NCI-H748 (cell line): ENCODE data around the gene SIT1.
"Not testable (repeated sequence)": the region's sequence is repeated elsewhere in the genome, so short reads cannot be mapped to it uniquely, and the experiment has no call there.

Source experiments
- DNase-seq: peaks from one replicate; lab custom pipeline; 2025; ENCODE audit not compliant: unreplicated experiment; lab: John Stamatoyannopoulos, UW

Gene SIT1

GRCh38 chr9:35660966-35661415 is 10.3 kb upstream of the SIT1 start:
- DNase-seq, result no peak

GRCh38 chr9:35659340-35659739 is 8.6 kb upstream of the SIT1 start:
- DNase-seq, result no peak

GRCh38 chr9:35658968-35659220 is 8.2 kb upstream of the SIT1 start:
- peak; percentile 66 for DNase-seq

GRCh38 chr9:35658137-35658967 is 7.6 kb upstream of the SIT1 start, which contains the start of gene CCDC107:
CCDC107 (plus strand) TSS chr9:35658292; CDS start chr9:35658380, 88 bp downstream.
- DNase-seq, result peak; percentile 90

GRCh38 chr9:35657546-35658136 is 6.9 kb upstream of the SIT1 start, which contains the start of gene RMRP:
RMRP (minus strand) TSS chr9:35658019.
- peak; percentile 100 for DNase-seq

GRCh38 chr9:35656831-35657545 is 6.3 kb upstream of the SIT1 start:
- peak; percentile 80 for DNase-seq

GRCh38 chr9:35656348-35656747 is 5.6 kb upstream of the SIT1 start:
- peak; percentile 24 for DNase-seq

- DNase-seq, result no peak
These were observed 2.9 kb upstream of the SIT1 start for GRCh38 chr9:35653611-35654010.

- no peak for DNase-seq
These were observed 2.1 kb upstream of the SIT1 start for GRCh38 chr9:35652829-35653209.

GRCh38 chr9:35651956-35652828 is 1.5 kb upstream of the SIT1 start:
- DNase-seq, result peak; percentile 8

- DNase-seq, result no peak
These were observed 1.0 kb downstream of the SIT1 start for GRCh38 chr9:35649431-35650340.

- peak; percentile 93 for DNase-seq
These were observed 4.0 kb downstream of the SIT1 start for GRCh38 chr9:35646533-35647265.

- DNase-seq, result peak; percentile 64
These were observed 4.6 kb downstream of the SIT1 start for GRCh38 chr9:35646153-35646532.

- not testable (repeated sequence) for DNase-seq
These were observed 5.0 kb downstream of the SIT1 start for GRCh38 chr9:35645736-35646135.

GRCh38 chr9:35643046-35643445 is 7.7 kb downstream of the SIT1 start:
- DNase-seq, result no peak

- not testable (repeated sequence) for DNase-seq
These were observed 9.3 kb downstream of the SIT1 start for GRCh38 chr9:35641478-35641877.

GRCh38 chr9:35640431-35640830 is 10.3 kb downstream of the SIT1 start:
- DNase-seq, result not testable (repeated sequence)

GRCh38 chr9:35639631-35640030 is 11.1 kb downstream of the SIT1 start:
- DNase-seq, result no peak

- DNase-seq, result not testable (repeated sequence)
These were observed 11.5 kb downstream of the SIT1 start for GRCh38 chr9:35639225-35639624.
